Renal pelvis (tissue), 4 donors: ENCODE measurements around the gene GRM1. TPM values are rescaled to one million over a fixed set of nuclear protein-coding genes. Genes with fewer than 3 reads are reported as not detected.

Experiments used
- DNase-seq: peaks from one replicate; pipeline ENCODE4 v3.0.0-alpha.2; 2013
- polyA plus RNA-seq, 3 donors: library from polyadenylated mRNA; unstranded; fragments of 120-200 nt; gene quantifications; one replicate each; pipeline ENCODE4 v1.2.1, GENCODE V29; 2013; ENCODE audit not compliant: insufficient read length in 3 of 3

GRM1 gene
- polyA plus RNA-seq, 3 donors, result 0.17 to 0.34 (median 0.27) TPM

GRCh38 chr6:146456886-146457285, 428.0 kb downstream of the GRM1 start:
- no peak for DNase-seq

DNA sequence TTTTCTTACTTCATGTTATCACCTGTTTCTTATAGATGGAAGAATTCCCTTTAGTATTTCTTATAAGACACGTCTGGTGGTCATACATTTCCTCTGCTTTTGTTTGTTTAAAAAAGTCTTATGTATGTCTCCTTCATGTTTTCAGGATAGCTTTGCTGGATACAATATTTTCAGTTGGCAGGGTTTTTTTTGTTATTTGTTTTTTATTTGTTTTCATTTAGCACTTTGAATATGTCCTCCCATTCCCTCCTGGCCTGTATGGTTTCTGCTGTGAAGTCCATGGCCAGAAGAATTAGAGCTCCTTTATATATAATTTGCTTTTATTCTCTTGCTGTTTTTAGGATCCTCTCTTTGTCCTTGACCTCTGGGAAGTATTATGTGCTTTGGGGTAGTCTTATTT, 432.1 kb downstream of the GRM1 start:
- no peak for DNase-seq

- no peak for DNase-seq
These were observed 441.4 kb downstream of the GRM1 start for GRCh38 chr6:146470091-146470770.

- DNase-seq, result no peak
These were observed 444.1 kb downstream of the GRM1 start for GRCh38 chr6:146472918-146473317.

DNA sequence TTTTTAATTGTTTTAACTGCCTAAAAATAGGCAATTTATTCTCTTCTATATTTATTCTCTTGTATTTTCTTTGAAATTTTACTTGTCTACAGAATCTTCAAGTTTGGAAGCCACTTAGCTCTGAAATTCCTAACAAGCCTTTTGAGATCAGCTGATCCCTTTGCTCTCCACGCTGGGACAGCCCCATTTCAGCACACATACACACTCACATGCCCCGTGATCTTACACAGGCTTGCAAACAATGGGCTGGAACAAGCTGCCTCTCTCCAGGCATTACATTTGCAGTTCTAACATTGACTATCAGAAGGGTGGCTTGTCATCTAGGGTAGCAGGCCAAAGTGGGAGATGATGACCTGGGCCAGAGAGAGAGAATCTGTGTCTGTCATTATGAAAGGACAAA, 452.7 kb downstream of the GRM1 start:
- no peak for DNase-seq

- no peak for DNase-seq
These were observed 455.5 kb downstream of the GRM1 start for GRCh38 chr6:146484411-146484810.

Other genes with a start within 250 kb of the GRM1 start
- 10 to 100 TPM; 10.3 to 10.8 (median 10.6) TPM for gene FBXO30, start 214.3 kb upstream of the GRM1 start, polyA plus RNA-seq
- gene SHPRH, start 64.7 kb upstream of the GRM1 start, polyA plus RNA-seq, result 10 to 100 TPM; 20.2 to 25.2 (median 23.9) TPM